ENCODE results near the gene SMAD2. TPM values are rescaled to one million over a fixed set of nuclear protein-coding genes. Genes with fewer than 3 reads are reported as not detected.

SMAD2 gene
- total RNA-seq, 1 donor from 2014 or later, result 144 TPM

DNA sequence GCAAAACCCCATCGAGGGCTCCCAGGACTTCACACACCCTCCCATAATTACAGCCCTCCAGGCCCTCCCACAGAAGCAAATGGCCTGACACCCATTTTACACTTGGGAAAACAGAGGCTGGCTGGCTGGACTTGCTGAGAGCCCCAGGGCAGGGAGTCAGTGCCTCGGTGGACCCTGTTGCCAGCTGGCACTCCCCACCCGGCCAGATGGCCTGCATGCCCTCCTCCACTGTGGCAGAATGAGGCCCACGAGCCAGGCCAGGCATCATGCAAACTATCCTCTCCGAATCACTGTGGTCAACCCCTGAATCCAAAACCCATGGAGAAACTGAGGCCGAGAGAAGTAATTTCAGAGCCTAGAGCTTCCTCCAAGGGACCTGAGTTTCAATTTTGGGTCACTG lies 129.7 kb downstream of the SMAD2 start:
- no peak overlapping the region for H3K4me2 ChIP-seq (ENCODE audit: low read length)
- no peak for DNase-seq (ENCODE audit: low read depth)
- no peak overlapping the region for H2AFZ ChIP-seq (ENCODE audit: low read depth, low read length)
- Mint-ChIP-seq H3K27ac (ENCODE audit: unreplicated experiment) (no peak overlapping the region), H3K4me1 (ENCODE audit: low read depth, unreplicated experiment) (peaks cover 7% of the 10 kb centered on the region), H3K4me3 (ENCODE audit: unreplicated experiment) (no peak overlapping the region), H3K36me3 (ENCODE audit: low read depth, unreplicated experiment) (peaks cover 3% of the 10 kb centered on the region), H3K27me3 (ENCODE audit: low read depth, unreplicated experiment) (peaks cover 18% of the 10 kb centered on the region), H3K9me3 (ENCODE audit: unreplicated experiment) (peaks cover 9% of the 10 kb centered on the region)
- H3K9ac ChIP-seq (ENCODE audit: low read length), result no peak overlapping the region
- no peaks in the 10 kb centered on the region for H3K4me1 ChIP-seq (ENCODE audit: insufficient read depth, low read length)
- H3K36me3 ChIP-seq (ENCODE audit: insufficient read depth, low read length), result no peaks in the 10 kb centered on the region
- TF ChIP-seq EZH2 (IDR thresholded peaks at IDR 0.05; ENCODE audit: insufficient read depth, low read length), result no peak
- TF ChIP-seq, protein P1, sequence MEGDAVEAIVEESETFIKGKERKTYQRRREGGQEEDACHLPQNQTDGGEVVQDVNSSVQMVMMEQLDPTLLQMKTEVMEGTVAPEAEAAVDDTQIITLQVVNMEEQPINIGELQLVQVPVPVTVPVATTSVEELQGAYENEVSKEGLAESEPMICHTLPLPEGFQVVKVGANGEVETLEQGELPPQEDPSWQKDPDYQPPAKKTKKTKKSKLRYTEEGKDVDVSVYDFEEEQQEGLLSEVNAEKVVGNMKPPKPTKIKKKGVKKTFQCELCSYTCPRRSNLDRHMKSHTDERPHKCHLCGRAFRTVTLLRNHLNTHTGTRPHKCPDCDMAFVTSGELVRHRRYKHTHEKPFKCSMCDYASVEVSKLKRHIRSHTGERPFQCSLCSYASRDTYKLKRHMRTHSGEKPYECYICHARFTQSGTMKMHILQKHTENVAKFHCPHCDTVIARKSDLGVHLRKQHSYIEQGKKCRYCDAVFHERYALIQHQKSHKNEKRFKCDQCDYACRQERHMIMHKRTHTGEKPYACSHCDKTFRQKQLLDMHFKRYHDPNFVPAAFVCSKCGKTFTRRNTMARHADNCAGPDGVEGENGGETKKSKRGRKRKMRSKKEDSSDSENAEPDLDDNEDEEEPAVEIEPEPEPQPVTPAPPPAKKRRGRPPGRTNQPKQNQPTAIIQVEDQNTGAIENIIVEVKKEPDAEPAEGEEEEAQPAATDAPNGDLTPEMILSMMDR (IDR thresholded peaks at IDR 0.05; ENCODE audit: insufficient read depth, low read depth, low read length), result no peak
- H3K4me3 ChIP-seq (ENCODE audit: insufficient read depth, low read depth, low read length), result no peak overlapping the region
- FAIRE-seq, result no peak
- no peaks in the 10 kb centered on the region for H3K9me3 ChIP-seq (ENCODE audit: insufficient read depth, low read depth, low read length)
- H4K20me1 ChIP-seq (ENCODE audit: insufficient read depth, low read length), result no peaks in the 10 kb centered on the region
- peaks cover 4% of the 10 kb centered on the region for H3K27me3 ChIP-seq (ENCODE audit: insufficient read depth, low read length)
- no peak overlapping the region for H3K27ac ChIP-seq (ENCODE audit: low read depth, low read length)
- H3K79me2 ChIP-seq (ENCODE audit: insufficient read depth, low read length), result no peaks in the 10 kb centered on the region

DNA sequence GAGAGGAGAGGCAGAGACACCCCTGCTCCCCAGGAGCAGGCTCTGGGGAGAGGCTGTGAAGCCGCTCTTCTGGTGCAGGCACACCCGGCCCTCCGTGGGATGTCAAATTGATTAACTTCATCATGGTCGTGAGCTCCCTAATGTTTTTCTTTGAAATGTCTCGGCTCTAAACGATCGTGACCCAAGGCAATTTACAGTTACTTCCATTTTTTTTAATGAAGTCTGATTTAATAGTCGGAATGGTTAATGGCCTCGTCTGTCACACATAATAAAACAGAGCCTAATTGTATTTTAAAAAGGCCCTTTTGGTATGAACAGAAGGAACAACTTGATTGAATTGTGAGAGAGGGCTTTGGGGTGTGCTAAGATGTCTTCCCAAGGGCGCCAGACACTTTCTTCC lies 130.2 kb downstream of the SMAD2 start:
- no peak for TF ChIP-seq EZH2 (IDR thresholded peaks at IDR 0.05; ENCODE audit: insufficient read depth, low read length)
- TF ChIP-seq, protein P1 (IDR thresholded peaks at IDR 0.05; ENCODE audit: insufficient read depth, low read depth, low read length), result no peak
- no peaks in the 10 kb centered on the region for H3K9me3 ChIP-seq (ENCODE audit: insufficient read depth, low read depth, low read length)
- no peaks in the 10 kb centered on the region for H3K36me3 ChIP-seq (ENCODE audit: insufficient read depth, low read length)
- H3K4me1 Mint-ChIP-seq (ENCODE audit: low read depth, unreplicated experiment), result peaks cover 7% of the 10 kb centered on the region
- no peak for DNase-seq (ENCODE audit: low read depth)
- no peak overlapping the region for H3K4me3 ChIP-seq (ENCODE audit: insufficient read depth, low read depth, low read length)
- no peak overlapping the region for H3K27ac Mint-ChIP-seq (ENCODE audit: unreplicated experiment)
- H3K4me1 ChIP-seq (ENCODE audit: insufficient read depth, low read length), result no peaks in the 10 kb centered on the region
- peaks cover 3% of the 10 kb centered on the region for H3K36me3 Mint-ChIP-seq (ENCODE audit: low read depth, unreplicated experiment)
- no peak overlapping the region for H3K27ac ChIP-seq (ENCODE audit: low read depth, low read length)
- H3K27me3 ChIP-seq (ENCODE audit: insufficient read depth, low read length), result peaks cover 4% of the 10 kb centered on the region
- H4K20me1 ChIP-seq (ENCODE audit: insufficient read depth, low read length), result no peaks in the 10 kb centered on the region
- peaks cover 18% of the 10 kb centered on the region for H3K27me3 Mint-ChIP-seq (ENCODE audit: low read depth, unreplicated experiment)
- H3K9me3 Mint-ChIP-seq (ENCODE audit: unreplicated experiment), result peaks cover 9% of the 10 kb centered on the region
- no peak overlapping the region for H3K9ac ChIP-seq (ENCODE audit: low read length)
- no peak overlapping the region for H3K4me3 Mint-ChIP-seq (ENCODE audit: unreplicated experiment)
- no peak overlapping the region for H2AFZ ChIP-seq (ENCODE audit: low read depth, low read length)
- FAIRE-seq, result no peak
- no peaks in the 10 kb centered on the region for H3K79me2 ChIP-seq (ENCODE audit: insufficient read depth, low read length)
- no peak overlapping the region for H3K4me2 ChIP-seq (ENCODE audit: low read length)

DNA sequence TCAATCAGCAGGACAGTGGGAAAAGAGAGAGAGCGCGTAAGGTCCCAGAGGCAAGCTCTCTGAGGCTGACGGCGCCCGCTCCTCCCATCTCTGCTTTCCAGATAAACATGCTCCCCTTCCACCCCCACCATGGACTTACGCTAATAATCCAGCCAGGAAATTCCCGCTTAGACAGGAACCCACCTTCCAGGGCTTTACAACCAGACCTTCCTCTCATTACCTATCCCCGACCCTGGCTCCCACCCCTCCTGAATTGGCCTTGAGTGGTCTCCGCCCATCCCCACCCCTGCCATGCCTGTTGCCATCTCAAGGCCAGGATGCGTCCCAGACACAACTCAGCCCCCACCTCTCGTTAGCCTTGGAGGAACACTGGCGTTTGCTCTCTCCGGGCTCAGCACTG lies 131.1 kb downstream of the SMAD2 start:
- DNase-seq (ENCODE audit: low read depth) (no peak), FAIRE-seq (no peak)
- H3K4me1 Mint-ChIP-seq (ENCODE audit: low read depth, unreplicated experiment), result peaks cover 7% of the 10 kb centered on the region

More for the DNA sequence above, 131.1 kb downstream of the SMAD2 start:
- H3K4me3 ChIP-seq (ENCODE audit: insufficient read depth, low read depth, low read length), result no peak overlapping the region
- H3K9me3 Mint-ChIP-seq (ENCODE audit: unreplicated experiment), result peaks cover 5% of the 10 kb centered on the region
- no peak overlapping the region for H3K4me3 Mint-ChIP-seq (ENCODE audit: unreplicated experiment)
- no peak overlapping the region for H3K9ac ChIP-seq (ENCODE audit: low read length)
- H3K79me2 ChIP-seq (ENCODE audit: insufficient read depth, low read length), result no peaks in the 10 kb centered on the region
- no peak overlapping the region for H3K27ac Mint-ChIP-seq (ENCODE audit: unreplicated experiment)
- H3K36me3 ChIP-seq (ENCODE audit: insufficient read depth, low read length), result no peaks in the 10 kb centered on the region
- TF ChIP-seq, protein P1 (IDR thresholded peaks at IDR 0.05; ENCODE audit: insufficient read depth, low read depth, low read length), result no peak
- TF ChIP-seq EZH2 (IDR thresholded peaks at IDR 0.05; ENCODE audit: insufficient read depth, low read length), result no peak
- H3K27me3 Mint-ChIP-seq (ENCODE audit: low read depth, unreplicated experiment), result peaks cover 16% of the 10 kb centered on the region
- H2AFZ ChIP-seq (ENCODE audit: low read depth, low read length), result no peak overlapping the region
- H4K20me1 ChIP-seq (ENCODE audit: insufficient read depth, low read length), result no peaks in the 10 kb centered on the region
- H3K9me3 ChIP-seq (ENCODE audit: insufficient read depth, low read depth, low read length), result no peaks in the 10 kb centered on the region
- no peak overlapping the region for H3K4me2 ChIP-seq (ENCODE audit: low read length)
- peaks cover 4% of the 10 kb centered on the region for H3K27me3 ChIP-seq (ENCODE audit: insufficient read depth, low read length)
- H3K4me1 ChIP-seq (ENCODE audit: insufficient read depth, low read length), result no peaks in the 10 kb centered on the region
- H3K27ac ChIP-seq (ENCODE audit: low read depth, low read length), result no peak overlapping the region
- peaks cover 3% of the 10 kb centered on the region for H3K36me3 Mint-ChIP-seq (ENCODE audit: low read depth, unreplicated experiment)

Data from astrocyte (in vitro differentiated cells and primary cell).